HG02623 (cell line): Measurements from ENCODE around the gene PRDM13.
"Not testable (repeated sequence)": the region's sequence is repeated elsewhere in the genome, so short reads cannot be mapped to it uniquely, and the experiment has no call there.

Experiments
- ATAC-seq: cut with Tn5 transposase; IDR thresholded peaks from one replicate; pipeline ENCODE4 v1.9.1; 2021; ENCODE audit warnings: moderate library complexity; ENCODE audit not compliant: unreplicated experiment

The PRDM13 gene

DNA sequence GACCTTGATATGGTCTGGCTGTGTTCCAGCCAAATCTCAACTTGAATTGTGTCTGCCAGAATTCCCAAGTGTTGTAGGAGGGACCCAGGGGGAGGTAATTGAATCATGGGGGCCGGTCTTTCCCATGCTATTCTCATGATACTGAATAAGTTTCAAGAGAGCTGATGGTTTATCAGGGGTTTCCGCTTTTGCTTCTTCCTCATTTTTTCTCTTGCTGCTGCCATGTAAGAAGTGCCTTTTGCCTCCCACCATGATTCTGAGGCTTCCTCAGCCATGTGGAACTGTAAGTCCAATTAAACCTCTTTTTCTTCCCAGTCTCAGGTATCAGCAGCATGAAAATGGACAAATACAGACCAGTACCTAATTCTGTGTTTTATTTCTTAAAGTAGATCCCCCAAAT lies 15.4 kb downstream of the PRDM13 start:
- ATAC-seq: not testable (repeated sequence)

DNA sequence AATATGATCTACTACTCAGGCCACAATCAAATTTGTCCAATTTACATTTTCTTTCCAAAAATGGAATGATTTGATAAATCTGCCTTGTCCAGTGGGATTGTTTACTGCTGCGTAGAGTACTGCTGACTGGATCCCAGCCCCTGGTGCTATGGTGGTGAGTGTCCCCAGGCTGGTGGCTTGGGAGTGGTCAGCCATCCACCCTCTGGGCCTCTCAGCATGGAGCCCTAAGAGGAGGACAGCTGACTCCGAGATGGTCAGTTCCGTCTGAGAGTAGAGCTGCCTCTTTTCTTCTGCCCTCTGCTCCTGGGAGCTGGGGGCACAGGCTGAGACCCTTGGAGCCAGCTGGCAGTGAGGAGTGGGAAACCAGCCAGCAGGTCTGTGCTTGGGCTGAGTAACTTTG lies 22.7 kb downstream of the PRDM13 start:
- ATAC-seq: no peak

DNA sequence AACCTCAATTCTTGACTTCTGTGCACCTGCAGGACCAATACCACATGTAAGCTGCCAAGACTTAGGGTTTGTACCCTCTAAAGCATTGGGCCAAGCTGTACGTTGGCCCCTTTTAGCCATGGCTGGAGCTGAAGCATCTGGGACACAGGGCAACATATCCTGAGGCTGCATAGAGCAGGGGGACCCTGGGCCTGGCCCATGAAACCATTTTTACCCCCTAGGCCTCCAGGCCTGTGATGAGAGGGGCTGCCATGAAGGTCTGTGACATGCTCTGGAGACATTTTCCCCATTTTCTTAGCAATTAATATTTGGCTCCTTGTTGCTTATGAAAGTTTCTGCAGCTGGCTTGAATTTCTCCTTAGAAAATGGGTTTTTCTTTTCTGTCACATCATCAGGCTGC lies 31.0 kb downstream of the PRDM13 start:
- ATAC-seq: no peak

DNA sequence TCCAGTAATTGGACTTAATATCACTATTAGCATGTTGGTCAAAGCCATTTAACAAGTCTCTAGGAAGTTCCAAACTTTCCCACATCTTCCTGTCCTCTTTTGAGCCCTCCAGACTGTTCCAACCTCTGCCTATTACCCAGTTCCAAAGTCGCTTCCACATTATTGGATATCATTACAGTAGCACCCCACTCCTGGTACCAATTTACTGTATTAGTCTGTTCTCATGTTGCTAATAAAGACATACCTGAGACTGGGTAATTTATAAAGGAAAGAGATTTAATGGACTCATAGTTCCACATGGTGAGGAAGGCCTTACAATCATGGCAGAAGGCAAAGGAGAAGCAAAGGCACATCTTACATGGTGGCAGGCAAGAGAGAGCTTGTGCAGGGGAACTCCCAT lies 31.7 kb downstream of the PRDM13 start:
- not testable (repeated sequence) for ATAC-seq

DNA sequence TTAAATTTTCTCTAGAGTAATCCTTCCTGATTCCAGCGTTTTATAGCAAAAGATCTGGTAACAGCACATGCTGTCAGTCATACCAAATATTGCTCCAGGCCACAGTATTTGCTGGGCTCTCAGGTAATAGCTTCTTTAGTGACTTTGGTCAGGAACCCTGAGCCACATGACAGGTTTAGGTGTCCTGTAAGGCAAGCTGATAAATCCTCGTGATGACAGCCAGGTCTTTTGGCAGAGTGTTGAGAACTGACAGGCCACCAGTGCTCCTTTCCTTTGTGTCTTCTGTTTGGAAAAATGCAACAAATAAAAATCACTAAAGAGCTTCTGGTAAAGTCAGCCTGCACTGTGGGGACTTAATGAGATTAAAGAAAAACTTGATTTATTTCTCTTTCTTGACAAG lies 34.6 kb downstream of the PRDM13 start:
- ATAC-seq: no peak

DNA sequence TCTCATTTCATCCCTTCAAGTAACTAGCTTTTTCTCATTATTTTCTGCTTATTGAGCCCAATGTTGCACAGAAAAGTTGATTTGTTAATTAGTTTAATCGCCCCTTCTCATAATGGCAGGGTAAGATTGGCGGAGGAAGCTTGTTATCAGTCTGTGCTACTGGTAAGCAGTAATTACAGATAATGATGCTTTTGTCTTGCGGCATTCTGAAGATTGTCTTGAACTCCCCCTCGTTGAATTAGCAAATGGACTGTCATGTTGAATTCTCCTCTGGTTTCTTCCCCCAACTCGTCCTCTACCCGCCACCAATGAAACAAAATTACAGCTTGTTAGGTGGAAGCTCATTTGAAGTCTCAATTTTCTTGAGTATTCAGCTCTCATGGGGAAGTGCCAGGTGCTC lies 39.4 kb downstream of the PRDM13 start:
- no peak for ATAC-seq

DNA sequence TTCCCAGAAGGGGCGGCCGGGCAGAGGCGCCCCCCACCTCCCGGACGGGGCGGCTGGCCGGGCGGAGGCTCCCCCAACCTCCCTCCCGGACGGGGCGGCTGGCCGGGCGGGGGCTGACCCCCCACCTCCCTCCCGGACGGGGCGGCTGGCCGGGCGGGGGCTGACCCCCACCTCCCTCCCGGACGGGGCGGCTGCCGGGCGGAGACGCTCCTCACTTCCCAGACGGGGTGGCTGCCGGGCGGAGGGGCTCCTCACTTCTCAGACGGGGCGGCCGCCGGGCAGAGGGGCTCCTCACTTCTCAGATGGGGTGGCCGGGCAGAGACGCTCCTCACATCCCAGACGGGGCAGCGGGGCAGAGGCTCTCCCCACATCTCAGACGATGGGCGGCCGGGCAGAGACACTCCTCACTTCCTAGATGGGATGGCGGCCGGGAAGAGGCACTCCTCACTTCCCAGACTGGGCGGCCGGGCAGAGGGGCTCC lies 43.5 kb downstream of the PRDM13 start:
- ATAC-seq: not testable (repeated sequence)

DNA sequence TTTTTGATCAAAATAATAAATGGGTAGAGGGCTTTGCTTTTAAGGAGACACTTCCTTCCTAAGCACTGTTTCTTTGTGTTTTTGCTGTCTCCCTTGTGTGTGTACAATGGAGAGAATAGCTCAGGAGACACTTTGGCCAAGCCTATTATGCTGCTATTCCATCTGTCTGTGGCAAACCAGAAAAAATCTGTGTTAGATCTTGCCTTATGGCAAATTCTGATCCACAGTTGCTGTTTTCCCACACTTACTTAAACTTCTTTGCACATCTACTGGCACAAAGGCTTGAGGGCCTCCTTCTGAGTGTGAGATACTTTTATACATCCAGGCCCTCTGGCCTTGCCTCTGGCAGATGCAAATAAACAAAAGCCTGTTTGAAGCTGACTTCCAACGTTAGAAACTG lies 53.6 kb downstream of the PRDM13 start:
- no peak for ATAC-seq

DNA sequence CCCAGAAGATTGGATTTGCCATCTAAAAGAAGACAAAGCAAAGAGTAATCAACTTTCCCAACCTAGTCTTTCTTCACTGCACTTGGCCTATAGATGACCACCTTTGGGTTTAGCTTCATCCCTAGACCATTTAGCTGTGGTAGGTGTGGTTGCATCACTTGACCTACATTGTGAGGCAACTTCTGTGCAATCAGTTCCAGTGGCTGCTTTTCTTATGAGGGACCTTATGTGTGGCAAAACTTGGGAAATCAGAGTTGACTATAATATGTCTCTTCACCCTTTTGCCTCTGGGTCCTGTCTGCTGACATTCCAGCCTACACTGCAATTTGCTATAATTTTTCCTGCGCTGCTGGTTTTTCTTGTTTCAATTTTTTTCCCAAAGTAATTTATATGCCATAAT lies 55.2 kb downstream of the PRDM13 start:
- ATAC-seq: no peak

DNA sequence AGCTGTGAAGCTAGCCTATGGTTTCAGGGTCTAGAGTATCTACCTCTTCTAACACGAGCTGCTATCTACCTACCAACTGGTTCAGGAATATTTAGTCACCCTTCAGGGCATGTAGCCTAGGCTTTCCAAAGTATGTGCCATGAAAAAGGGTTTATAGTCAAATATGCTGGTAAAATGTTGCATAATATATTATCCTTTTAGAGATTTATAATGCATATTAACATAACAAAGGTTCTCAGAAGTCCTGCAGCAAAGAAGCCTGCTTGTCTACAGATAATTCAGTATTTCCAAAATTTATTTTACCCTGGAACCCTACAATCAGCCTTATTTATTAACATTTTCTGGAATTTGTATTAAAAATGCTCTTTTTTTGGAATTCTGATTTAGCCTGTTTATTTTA lies 56.0 kb downstream of the PRDM13 start:
- ATAC-seq: no peak
